SK-N-SH treated with all-trans-retinoic acid at 6 μM for 48 hours (cell line): ENCODE results near the gene APPBP2.
A peak's percentile ranks its signal among the peaks of the same experiment; 100 is the strongest.

Source experiments
- ATAC-seq: fragments of 200-7000 bp; cut with Tn5 transposase; 3 replicates; pipeline ENCODE4 v1.9.1; 2020; ENCODE audit warnings: mild to moderate bottlenecking, moderate library complexity
- BACH2 ChIP-seq: fragments of 250-450 bp; sonication (Bioruptor Pico); IDR thresholded peaks from 2 replicates; pipeline ENCODE4 v1.9.0; 2021; ENCODE audit warnings: mild to moderate bottlenecking, borderline replicate concordance
- CREB5 ChIP-seq: fragments of 250-450 bp; sonication (Bioruptor Pico); IDR thresholded peaks from 2 replicates; pipeline ENCODE4 v1.5.1; 2020; ENCODE audit warnings: low read depth, mild to moderate bottlenecking, moderate library complexity
- CSDC2 ChIP-seq: fragments of 250-450 bp; sonication (Bioruptor Pico); IDR thresholded peaks from 2 replicates; pipeline ENCODE4 v1.5.0; 2020; ENCODE audit warnings: mild to moderate bottlenecking, moderate library complexity
- CSRNP3 ChIP-seq: fragments of 250-450 bp; sonication (Bioruptor Pico); IDR thresholded peaks from 2 replicates; pipeline ENCODE4 v1.5.1; 2021; ENCODE audit warnings: mild to moderate bottlenecking, moderate library complexity
- GLIS3 ChIP-seq: fragments of 250-450 bp; sonication (Bioruptor Pico); IDR thresholded peaks from 2 replicates; pipeline ENCODE4 v1.5.0; 2020; ENCODE audit warnings: mild to moderate bottlenecking, moderate library complexity
- ISL1 ChIP-seq: fragments of 250-450 bp; sonication (Bioruptor Pico); IDR thresholded peaks from 2 replicates; pipeline ENCODE4 v2.1.2; 2022; ENCODE audit warnings: mild to moderate bottlenecking, moderate library complexity
- OSR1 ChIP-seq: fragments of 250-450 bp; sonication (Bioruptor Pico); IDR thresholded peaks from 2 replicates; pipeline ENCODE4 v1.8.0; 2022; ENCODE audit warnings: moderate library complexity, mild to moderate bottlenecking, inconsistent platforms
- PATZ1 ChIP-seq: fragments of 250-450 bp; sonication (Bioruptor Pico); IDR thresholded peaks from 2 replicates; pipeline ENCODE4 v1.8.0; 2020; ENCODE audit warnings: mild to moderate bottlenecking, moderate library complexity, borderline replicate concordance
- POU6F1 ChIP-seq: fragments of 250-450 bp; sonication (Bioruptor Pico); IDR thresholded peaks from 2 replicates; pipeline ENCODE4 v1.8.0; 2021; ENCODE audit warnings: low read depth, mild to moderate bottlenecking, moderate library complexity, borderline replicate concordance
- PPARA ChIP-seq: fragments of 250-450 bp; sonication (Bioruptor Pico); IDR thresholded peaks from 2 replicates; pipeline ENCODE4 v1.5.0; 2020; ENCODE audit warnings: mild to moderate bottlenecking, borderline replicate concordance
- RARB ChIP-seq: fragments of 250-450 bp; sonication (Bioruptor Pico); IDR thresholded peaks from 2 replicates; pipeline ENCODE4 v1.8.0; 2021; ENCODE audit warnings: mild to moderate bottlenecking, moderate library complexity
- SNAI2 ChIP-seq: fragments of 250-450 bp; sonication (Bioruptor Pico); IDR thresholded peaks from 2 replicates; pipeline ENCODE4 v1.5.0; 2020; ENCODE audit warnings: mild to moderate bottlenecking, moderate library complexity
- TCF4 ChIP-seq: fragments of 250-450 bp; sonication (Bioruptor Pico); IDR thresholded peaks from 2 replicates; pipeline ENCODE4 v1.8.0; 2021; ENCODE audit warnings: mild to moderate bottlenecking, moderate library complexity, borderline replicate concordance
- TOX ChIP-seq: fragments of 250-450 bp; sonication (Bioruptor Pico); IDR thresholded peaks from 2 replicates; pipeline ENCODE4 v1.8.0; 2021; ENCODE audit warnings: mild to moderate bottlenecking, moderate library complexity, borderline replicate concordance
- TSHZ2 ChIP-seq: fragments of 250-450 bp; sonication (Bioruptor Pico); IDR thresholded peaks from 2 replicates; pipeline ENCODE4 v1.5.0; 2020; ENCODE audit warnings: mild to moderate bottlenecking, moderate library complexity
- ZFP3 ChIP-seq: fragments of 250-450 bp; sonication (Bioruptor Pico); IDR thresholded peaks from 2 replicates; pipeline ENCODE4 v1.5.0; 2020; ENCODE audit warnings: mild to moderate bottlenecking, moderate library complexity
- ZFP30 ChIP-seq: fragments of 450-650 bp; formaldehyde crosslinking; IDR thresholded peaks from 2 replicates; pipeline ENCODE4 v1.5.0; 2022; ENCODE audit warnings: mild to moderate bottlenecking, moderate library complexity
- ZNF565 ChIP-seq: fragments of 450-650 bp; formaldehyde crosslinking; conservative IDR thresholded peaks from 2 replicates; pipeline ENCODE4 v1.5.0; 2020; ENCODE audit warnings: low read depth, mild to moderate bottlenecking, moderate library complexity
- ZNF70 ChIP-seq: fragments of 450-650 bp; formaldehyde crosslinking; IDR thresholded peaks from 2 replicates; pipeline ENCODE4 v1.5.0; 2020; ENCODE audit warnings: mild to moderate bottlenecking, moderate library complexity
- ZNF8 ChIP-seq: fragments of 450-650 bp; formaldehyde crosslinking; IDR thresholded peaks from 2 replicates; pipeline ENCODE4 v1.5.0; 2020; ENCODE audit warnings: mild to moderate bottlenecking, moderate library complexity

The APPBP2 gene

DNA sequence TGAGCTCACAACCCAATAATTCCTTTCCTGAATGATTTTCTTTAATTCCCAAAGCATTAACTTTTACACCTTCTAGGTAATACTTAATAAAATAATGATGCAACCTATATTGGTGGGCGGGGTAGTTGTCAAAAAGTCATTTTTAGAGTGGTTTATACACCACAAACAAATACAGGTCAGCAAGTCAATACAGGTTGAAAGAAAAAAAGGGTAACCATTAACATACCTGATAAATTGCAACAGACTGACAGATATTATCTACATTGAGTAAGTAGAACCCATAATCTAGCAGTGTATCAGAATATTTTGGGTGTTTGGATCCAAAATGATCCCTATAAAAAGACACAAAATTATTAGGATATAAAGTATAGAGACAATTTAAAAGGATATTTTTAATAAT lies 64.5 kb downstream of the APPBP2 start:
- ATAC-seq: no peak
- TF ChIP-seq CSDC2 (CRISPR knock-in tag): no peak
- no peak for TF ChIP-seq RARB (CRISPR knock-in tag)
- TF ChIP-seq ZNF565 (CRISPR knock-in tag): no peak
- no peak for TF ChIP-seq ZNF8 (CRISPR knock-in tag)
- no peak for TF ChIP-seq TSHZ2
- TF ChIP-seq SNAI2 (CRISPR knock-in tag): no peak
- TF ChIP-seq ZFP30: no peak
- TF ChIP-seq PPARA (CRISPR knock-in tag): no peak
- TF ChIP-seq ZNF70 (CRISPR knock-in tag): no peak
- TF ChIP-seq TOX (CRISPR knock-in tag): no peak
- TF ChIP-seq BACH2: no peak
- no peak for TF ChIP-seq CSRNP3 (CRISPR knock-in tag)
- no peak for TF ChIP-seq OSR1 (CRISPR knock-in tag)

GRCh38 chr17:60457148-60457547 lies 68.9 kb downstream of the APPBP2 start:
- no peak for TF ChIP-seq ZNF70 (CRISPR knock-in tag)
- no peak for TF ChIP-seq CREB5
- no peak for TF ChIP-seq ZFP3 (CRISPR knock-in tag)
- TF ChIP-seq ZFP30: peak; percentile 97
- TF ChIP-seq ISL1 (CRISPR knock-in tag): no peak
- no peak for TF ChIP-seq BACH2
- TF ChIP-seq ZNF565 (CRISPR knock-in tag): no peak
- TF ChIP-seq PPARA (CRISPR knock-in tag): no peak
- TF ChIP-seq OSR1 (CRISPR knock-in tag): no peak
- ATAC-seq: no peak

DNA sequence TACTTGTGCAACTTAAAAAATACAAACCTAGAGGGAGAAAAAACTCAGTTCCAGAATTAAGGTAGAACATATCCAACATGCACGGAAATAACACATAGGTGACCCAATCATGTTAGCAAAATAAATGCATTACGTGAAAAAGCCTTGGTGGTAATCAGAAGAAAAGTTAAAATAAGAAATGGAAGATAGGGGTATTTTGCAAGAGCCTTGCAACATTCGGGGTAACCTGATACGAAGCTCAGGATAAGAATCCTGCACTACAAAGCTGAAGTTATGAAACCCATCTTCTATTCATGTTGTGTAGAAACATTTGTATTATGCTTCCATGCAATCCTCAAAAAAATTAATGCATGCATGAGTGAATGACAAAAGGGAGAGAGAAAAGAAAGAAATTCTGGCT lies 70.7 kb downstream of the APPBP2 start:
- TF ChIP-seq ZFP3 (CRISPR knock-in tag) (no peak), TCF4 (CRISPR knock-in tag) (no peak), RARB (CRISPR knock-in tag) (no peak)
- ATAC-seq: no peak

DNA sequence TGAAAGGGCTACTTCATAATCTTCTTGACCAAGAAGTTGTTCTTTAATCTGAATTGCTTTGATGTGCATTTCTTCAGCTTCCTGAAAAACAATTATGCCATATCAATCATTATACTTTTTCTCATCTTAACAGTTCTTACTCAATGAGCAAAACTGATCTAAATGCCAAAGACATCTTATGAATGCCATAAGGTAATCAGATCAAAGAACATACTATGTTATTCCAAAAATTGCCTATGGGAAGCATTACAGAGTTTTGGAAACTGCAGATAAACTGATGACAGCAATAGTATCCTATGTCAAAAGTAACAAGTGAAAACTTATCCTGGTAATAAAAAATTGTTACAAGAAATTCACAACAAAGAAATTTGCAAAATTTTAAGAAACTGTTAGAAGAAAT lies 74.1 kb downstream of the APPBP2 start:
- ATAC-seq: no peak
- TF ChIP-seq ZNF8 (CRISPR knock-in tag): no peak
- no peak for TF ChIP-seq SNAI2 (CRISPR knock-in tag)
- no peak for TF ChIP-seq CSRNP3 (CRISPR knock-in tag)
- TF ChIP-seq PPARA (CRISPR knock-in tag): no peak
- no peak for TF ChIP-seq BACH2
- no peak for TF ChIP-seq PATZ1 (CRISPR knock-in tag)
- TF ChIP-seq ZFP30: no peak
- no peak for TF ChIP-seq GLIS3
- TF ChIP-seq POU6F1: no peak
- TF ChIP-seq TSHZ2: no peak
